K562 (cell line): Measurements from ENCODE around the gene SYNPO. TPM values are rescaled to one million over a fixed set of nuclear protein-coding genes. Genes with fewer than 3 reads are reported as not detected.

Experiments used
- ATAC-seq: fragments of 200-7000 bp; cut with Tn5 transposase; 3 replicates; pipeline ENCODE4 v1.9.1; 2020; ENCODE audit warnings: moderate library complexity
- BruUV-seq: library from RNA; stranded (reverse); fragments of 400-500 nt; replicated peaks from 2 replicates; lab custom pipeline; 2021; lab: Mats Ljungman, UMichigan
- CTCF ChIA-PET: fragments of 300-600 bp; formaldehyde crosslinking; extraction: SDS; loops from one replicate; lab custom pipeline; 2021; ENCODE audit warnings: low intra/inter-chr PET ratio; lab: Yijun Ruan, JAX
- POLR2A ChIA-PET: fragments of 300-600, 350-650 bp; sonication (Branson Sonifier 250); formaldehyde crosslinking; extraction: SDS; loops from one replicate; lab custom pipeline; 2021; ENCODE audit warnings: antibody characterized with exemption, inconsistent platforms; lab: Yijun Ruan, JAX
- DNase-seq, 4 experiments: peaks; one replicate each; pipeline versions ENCODE4 v3.0.0 to v3.0.0-alpha.2; 2011 to 2018; ENCODE audit warnings: low spot score in 3 of 4, mixed read lengths in 3 of 4; ENCODE audit errors: extremely low read depth in 1 of 4
- FAIRE-seq: peaks from 2 replicates; lab custom pipeline; 2011; peaks lifted over from hg19 to GRCh38; lab: Jason Lieb, UNC
- H2AFZ ChIP-seq: 2 replicates; pipeline ENCODE4 v1.6.0; 2011; ENCODE audit warnings: low read depth, low read length, control low read depth, inconsistent platforms
- H3K27ac ChIP-seq: fragments of 200-600 bp; 3 replicates; pipeline ENCODE4 v1.8.0; 2011; ENCODE audit warnings: low read depth, mild to moderate bottlenecking, control low read depth, inconsistent platforms, low read length, moderate library complexity, mixed read lengths; ENCODE audit errors: extremely low read depth
- H3K27me3 ChIP-seq, 2 experiments: fragments of 300-600 bp in 1 of 2; 2 replicates in 1 of 2; 3 replicates in 1 of 2; pipeline versions ENCODE4 v1.6.0 to v1.8.0; 2011; ENCODE audit warnings: inconsistent platforms in 2 of 2, low read length in 2 of 2, mild to moderate bottlenecking in 1 of 2, mixed read lengths in 1 of 2, moderate library complexity in 1 of 2; ENCODE audit not compliant: control insufficient read depth in 2 of 2, insufficient read depth in 2 of 2
- H3K36me3 ChIP-seq: fragments of 300-600 bp; 3 replicates; pipeline ENCODE4 v1.8.0; 2011; ENCODE audit warnings: mild to moderate bottlenecking, low read length, inconsistent platforms; ENCODE audit not compliant: control insufficient read depth, insufficient read depth
- H3K4me1 ChIP-seq, 2 experiments: fragments of 200-600 bp in 1 of 2; replicated peaks in 1 of 2; 2 replicates in 1 of 2; 3 replicates in 1 of 2; pipeline versions ENCODE4 v1.5.1 to v1.8.0; 2011; ENCODE audit warnings: inconsistent platforms in 2 of 2, low read length in 2 of 2, mild to moderate bottlenecking in 1 of 2, mixed read lengths in 1 of 2, moderate library complexity in 1 of 2; ENCODE audit not compliant: control insufficient read depth in 2 of 2, insufficient read depth in 2 of 2
- H3K4me2 ChIP-seq: 2 replicates; pipeline ENCODE4 v1.6.1; 2011; ENCODE audit warnings: low read length, control low read depth, inconsistent platforms, mixed read lengths; ENCODE audit not compliant: insufficient read depth
- H3K4me3 ChIP-seq: fragments of 200-600 bp; sonication (generic), shearing (Covaris generic); 2 replicates; pipeline ENCODE4 v1.5.1; 2016; ENCODE audit warnings: control low read depth, inconsistent platforms
- H3K79me2 ChIP-seq: fragments of 200-600 bp; 3 replicates; pipeline ENCODE4 v1.8.0; 2011; ENCODE audit warnings: low read length, inconsistent platforms; ENCODE audit not compliant: control insufficient read depth, insufficient read depth
- H3K9ac ChIP-seq, 2 experiments: 2 replicates each; pipeline versions ENCODE4 v1.6.0 to v1.6.1; 2011; ENCODE audit warnings: low read depth in 2 of 2, low read length in 2 of 2, control low read depth in 1 of 2, inconsistent platforms in 1 of 2, mild to moderate bottlenecking in 1 of 2, mixed read lengths in 1 of 2; ENCODE audit not compliant: insufficient read depth in 1 of 2
- H3K9me1 ChIP-seq: one replicate; pipeline ENCODE4 v1.6.0; 2011; ENCODE audit warnings: inconsistent platforms, mild to moderate bottlenecking, low read length, moderate library complexity; ENCODE audit not compliant: control insufficient read depth, insufficient read depth
- H3K9me3 ChIP-seq: replicated peaks from 2 replicates; pipeline ENCODE4 v1.5.1; 2011; ENCODE audit warnings: low read depth, low read length, inconsistent platforms; ENCODE audit not compliant: control insufficient read depth, insufficient read depth
- H4K20me1 ChIP-seq: replicated peaks from 2 replicates; pipeline ENCODE4 v1.6.1; 2011; ENCODE audit warnings: low read length, inconsistent platforms, mixed read lengths; ENCODE audit not compliant: control insufficient read depth, insufficient read depth
- ADNP ChIP-seq: fragments of 200-800 bp; sonication (Bioruptor generic); IDR thresholded peaks from 2 replicates; pipeline ENCODE4 v1.6.1; 2016; ENCODE audit warnings: missing genetic modification characterization, missing compliant biosample characterization
- SRSF9 ChIP-seq: fragments of 200-400 bp; formaldehyde crosslinking; IDR thresholded peaks from 2 replicates; pipeline ENCODE4 v1.6.1; 2017; ENCODE audit warnings: low read depth, low read length, borderline replicate concordance
- STAT5A ChIP-seq: IDR thresholded peaks from 2 replicates; pipeline ENCODE4 v1.6.1; 2012; ENCODE audit warnings: low read length, inconsistent platforms, borderline replicate concordance
- ZNF57 ChIP-seq: fragments of 450-650 bp; formaldehyde crosslinking; IDR thresholded peaks from 2 replicates; pipeline ENCODE4 v1.4.0; 2020; ENCODE audit warnings: mild to moderate bottlenecking, moderate library complexity
- WGBS: fragments of 100-300 bp; shearing (Covaris generic); methylation state at CpG from one replicate; pipeline ENCODE4 v1.1.6; 2016; ENCODE audit warnings: low coverage, mixed read lengths; ENCODE audit not compliant: insufficient coverage; ENCODE audit errors: missing lambda C conversion rate; 5-methylcytosine and 5-hydroxymethylcytosine counted together
- in situ Hi-C: fragments of 300-500 bp; cut with MboI; formaldehyde crosslinking; loops from 4 replicates; pipeline ENCODE4 v1.15.0; 2018; ENCODE audit warnings: inconsistent platforms, mixed read lengths
- intact Hi-C: fragments of 100-400 bp; cut with micrococcal nuclease; formaldehyde crosslinking; loops from 2 replicates; pipeline ENCODE4 v1.14.2; 2022
- polyA plus RNA-seq, 8 experiments: library from polyadenylated mRNA; depleted of rRNA in 4 of 8; stranded (reverse) in 5 of 8; unstranded in 3 of 8; fragments of >200 nt; fragmentation: Nextera tagmentation in 2 of 8; fragmentation: Illumina TruSeq in 1 of 8; extraction: Ambion mirVana in 2 of 8; extraction: Trizol in 1 of 8; gene quantifications; 2 replicates each; pipeline versions ENCODE4 v1.2.1 to v1.2.3, GENCODE V29; 2011 to 2014; ENCODE audit warnings: inconsistent platforms in 1 of 8, missing spikeins in 1 of 8
- total RNA-seq, 7 experiments: library from RNA; depleted of rRNA in 6 of 7; stranded (reverse); fragments of >200 nt in 6 of 7; fragmentation: Illumina TruSeq in 2 of 7; extraction: Trizol in 2 of 7; gene quantifications; 2 replicates each; pipeline versions ENCODE4 v1.2.1 to v1.2.3, GENCODE V29; 2011 to 2021; ENCODE audit warnings: low replicate concordance in 1 of 7

Gene SYNPO
- total and polyA plus RNA-seq, 9 of the 15 experiments (the other 6 are each of a cell fraction or from before 2014, with no cell fraction given), result 0.01 to 0.31 (median 0.03) TPM; not detected in 4

- no peaks in the 10 kb centered on the region for H3K36me3 ChIP-seq
- ChIA-PET CTCF (interaction anchor here (1.8 to 2.3 kb wide), 2 partner anchors 92 to 95 kb away, joined by 19 to 27 read pairs; no protein-coding TSS in a partner anchor), POLR2A (interaction anchor here (1.4 kb wide), 1 partner anchor 95 kb away, joined by 4 read pairs; no protein-coding TSS in a partner anchor)
- no peak overlapping the region for H3K4me2 ChIP-seq
- H3K9me3 ChIP-seq, result no peaks in the 10 kb centered on the region
- H3K27me3 ChIP-seq, result peaks cover 5 to 44% of the 10 kb centered on the region in 2 experiments; a peak in 4 of 5 replicates
- H3K9ac ChIP-seq, result no peak overlapping the region
- H3K4me3 ChIP-seq, result no peak overlapping the region
- no TSS peak for BruUV-seq
- intact Hi-C loops (no loop called here), in situ Hi-C loops (loop anchor here (10.0 kb wide), 1 partner anchor 200 kb away; no protein-coding TSS in a partner anchor)
- 38% methylated on average over 3 of the region's 3 CpGs for WGBS
- H3K9me1 ChIP-seq, result no peaks in the 10 kb centered on the region
- H2AFZ ChIP-seq, result no peak overlapping the region
- DNase-seq (no peak), ATAC-seq (no peak), FAIRE-seq (no peak)
- TF ChIP-seq STAT5A (no peak), ADNP (tag) (0 out of 2 replicates have a peak, but pooled peaks have one; percentile 15), SRSF9 (no peak), ZNF57 (CRISPR knock-in tag) (no peak)
- H3K4me1 ChIP-seq, result peaks cover 9 to 13% of the 10 kb centered on the region in 2 experiments; a peak in 4 of 5 replicates
- peaks cover 2% of the 10 kb centered on the region; the same call in 1 of the 2 replicates for H4K20me1 ChIP-seq
- no peak overlapping the region for H3K27ac ChIP-seq
- no peaks in the 10 kb centered on the region for H3K79me2 ChIP-seq
These were observed 14.8 kb downstream of the SYNPO start for GRCh38 chr5:150655221-150655620.
